HepG2 (cell line): Measurements from ENCODE around the gene WDR47. TPM values are rescaled to one million over a fixed set of nuclear protein-coding genes. Genes with fewer than 3 reads are reported as not detected.
A peak's percentile ranks its signal among the peaks of the same experiment; 100 is the strongest.

Experiments used
- ELF3 ChIP-seq: IDR thresholded peaks from 2 replicates; pipeline ENCODE4 v1.6.1; 2016; ENCODE audit warnings: missing genetic modification reagents, missing compliant biosample characterization
- FOXA3 ChIP-seq: IDR thresholded peaks from 2 replicates; pipeline ENCODE4 v1.6.1; 2016; ENCODE audit warnings: missing genetic modification reagents, missing compliant biosample characterization
- HNF4G ChIP-seq, 2 experiments: sonication (generic) in 1 of 2; formaldehyde crosslinking in 1 of 2; IDR thresholded peaks; 2 replicates each; pipeline versions ENCODE4 v1.4.0 to v1.6.1; 2011 to 2020; ENCODE audit warnings: borderline replicate concordance in 2 of 2, low read depth in 2 of 2, mild to moderate bottlenecking in 2 of 2, low read length in 1 of 2, missing genetic modification reagents in 1 of 2, moderate library complexity in 1 of 2
- KLF9 ChIP-seq: IDR thresholded peaks from 2 replicates; pipeline ENCODE4 v1.6.1; 2016; ENCODE audit warnings: low read depth
- LBX2 ChIP-seq: sonication (generic); formaldehyde crosslinking; IDR thresholded peaks from 2 replicates; pipeline ENCODE4 v1.5.0; 2020; ENCODE audit warnings: missing genetic modification reagents, mild to moderate bottlenecking, borderline replicate concordance
- MTA3 ChIP-seq: sonication (generic); formaldehyde crosslinking; IDR thresholded peaks from 2 replicates; pipeline ENCODE4 v1.4.0; 2020; ENCODE audit warnings: missing genetic modification reagents
- MYPOP ChIP-seq: sonication (generic); formaldehyde crosslinking; IDR thresholded peaks from 2 replicates; pipeline ENCODE4 v1.8.1; 2023; ENCODE audit warnings: mild to moderate bottlenecking, moderate library complexity, missing genetic modification reagents
- NCOR1 ChIP-seq: fragments of 200-600 bp; sonication (generic); IDR thresholded peaks from 2 replicates; pipeline ENCODE4 v1.7.0; 2017; ENCODE audit warnings: antibody characterized with exemption, low read length, borderline replicate concordance
- PHF21A ChIP-seq: sonication (generic); formaldehyde crosslinking; IDR thresholded peaks from 2 replicates; pipeline ENCODE4 v1.5.0; 2020; ENCODE audit warnings: mild to moderate bottlenecking, missing genetic modification reagents
- SMARCE1 ChIP-seq: fragments of 450-650 bp; IDR thresholded peaks from 2 replicates; pipeline ENCODE4 v1.6.1; 2017; ENCODE audit warnings: borderline replicate concordance
- SMC3 ChIP-seq: IDR thresholded peaks from 2 replicates; pipeline ENCODE4 v1.6.1; 2011; ENCODE audit warnings: low read length, improper control_type of control experiment
- SOX13 ChIP-seq, 3 experiments: fragments of 450-650 bp in 1 of 3; sonication (generic) in 1 of 3; formaldehyde crosslinking in 1 of 3; IDR thresholded peaks in 2 of 3; conservative IDR thresholded peaks in 1 of 3; 2 replicates each; pipeline versions ENCODE4 v1.5.0 to v1.6.1; 2016 to 2020; ENCODE audit warnings: antibody characterized with exemption in 1 of 3, mild to moderate bottlenecking in 1 of 3, missing compliant biosample characterization in 1 of 3, missing genetic modification reagents in 1 of 3, moderate library complexity in 1 of 3
- SOX5 ChIP-seq: IDR thresholded peaks from 2 replicates; pipeline ENCODE4 v1.6.1; 2016; ENCODE audit warnings: borderline replicate concordance
- STAT5B ChIP-seq: sonication (generic); formaldehyde crosslinking; IDR thresholded peaks from 2 replicates; pipeline ENCODE4 v1.4.0; 2020; ENCODE audit warnings: missing genetic modification reagents
- TBL1XR1 ChIP-seq: fragments of 150-350 bp; IDR thresholded peaks from 2 replicates; pipeline ENCODE4 v1.6.1; 2014; ENCODE audit warnings: borderline replicate concordance, low read length; ENCODE audit not compliant: partially characterized antibody
- XRCC5 ChIP-seq: fragments of 200-400 bp; formaldehyde crosslinking; optimal IDR thresholded peaks from 2 replicates; pipeline ENCODE3; 2017; ENCODE audit warnings: mild to moderate bottlenecking, low read length
- ZFP90 ChIP-seq: sonication (generic); formaldehyde crosslinking; IDR thresholded peaks from 2 replicates; pipeline ENCODE4 v1.8.0; 2022; ENCODE audit warnings: missing genetic modification reagents, mild to moderate bottlenecking, inconsistent platforms, borderline replicate concordance
- ZFY ChIP-seq: sonication (generic); formaldehyde crosslinking; IDR thresholded peaks from 2 replicates; pipeline ENCODE4 v1.4.0; 2020; ENCODE audit warnings: missing genetic modification reagents
- ZIK1 ChIP-seq: sonication (generic); formaldehyde crosslinking; IDR thresholded peaks from 2 replicates; pipeline ENCODE4 v1.5.0; 2020; ENCODE audit warnings: mild to moderate bottlenecking, low read depth, missing genetic modification reagents, borderline replicate concordance
- ZNF12 ChIP-seq: sonication (generic); formaldehyde crosslinking; IDR thresholded peaks from 2 replicates; pipeline ENCODE4 v1.5.0; 2020; ENCODE audit warnings: missing genetic modification reagents
- ZNF260 ChIP-seq: sonication (generic); formaldehyde crosslinking; IDR thresholded peaks from 2 replicates; pipeline ENCODE4 v1.4.0; 2020; ENCODE audit warnings: missing genetic modification reagents, low read depth, mild to moderate bottlenecking, borderline replicate concordance
- ZNF274 ChIP-seq: sonication (generic); formaldehyde crosslinking; IDR thresholded peaks from 2 replicates; pipeline ENCODE4 v1.5.1; 2020; ENCODE audit warnings: mild to moderate bottlenecking, missing genetic modification reagents
- ZNF317 ChIP-seq: sonication (generic); formaldehyde crosslinking; IDR thresholded peaks from 2 replicates; pipeline ENCODE4 v1.5.0; 2020; ENCODE audit warnings: mild to moderate bottlenecking, missing genetic modification reagents
- ZNF337 ChIP-seq: sonication (generic); formaldehyde crosslinking; IDR thresholded peaks from 2 replicates; pipeline ENCODE4 v1.5.1; 2020; ENCODE audit warnings: missing genetic modification reagents, low read depth, mild to moderate bottlenecking, borderline replicate concordance
- ZNF383 ChIP-seq: sonication (generic); formaldehyde crosslinking; IDR thresholded peaks from 2 replicates; pipeline ENCODE4 v1.4.0; 2020; ENCODE audit warnings: missing genetic modification reagents, mild to moderate bottlenecking, borderline replicate concordance
- ZNF563 ChIP-seq: sonication (generic); formaldehyde crosslinking; IDR thresholded peaks from 2 replicates; pipeline ENCODE4 v1.8.0; 2022; ENCODE audit warnings: mild to moderate bottlenecking, moderate library complexity, missing genetic modification reagents
- ZNF772 ChIP-seq: sonication (generic); formaldehyde crosslinking; IDR thresholded peaks from 2 replicates; pipeline ENCODE4 v1.5.0; 2020; ENCODE audit warnings: mild to moderate bottlenecking, missing genetic modification reagents
- ZNF790 ChIP-seq: sonication (generic); formaldehyde crosslinking; IDR thresholded peaks from 2 replicates; pipeline ENCODE4 v1.8.0; 2022; ENCODE audit warnings: missing genetic modification reagents, mild to moderate bottlenecking, borderline replicate concordance
- ZSCAN12 ChIP-seq: sonication (generic); formaldehyde crosslinking; IDR thresholded peaks from 2 replicates; pipeline ENCODE4 v1.9.0; 2021; ENCODE audit warnings: mild to moderate bottlenecking, missing genetic modification reagents
- ZSCAN30 ChIP-seq: sonication (generic); formaldehyde crosslinking; IDR thresholded peaks from 2 replicates; pipeline ENCODE4 v1.5.0; 2020; ENCODE audit warnings: mild to moderate bottlenecking, missing genetic modification reagents
- polyA plus RNA-seq, 8 experiments: library from polyadenylated mRNA; depleted of rRNA in 3 of 8; stranded (reverse) in 7 of 8; unstranded in 1 of 8; fragments of >200 nt; fragmentation: Illumina TruSeq in 4 of 8; extraction: Trizol in 4 of 8; gene quantifications; 2 replicates each; pipeline versions ENCODE4 v1.2.1 to v1.2.3, GENCODE V29; 2011 to 2016; ENCODE audit warnings: low read depth in 4 of 8, missing spikeins in 1 of 8, mixed read lengths in 1 of 8; ENCODE audit not compliant: insufficient read depth in 1 of 8
- total RNA-seq, 5 experiments: library from RNA; depleted of rRNA; stranded (reverse); fragments of >200 nt; fragmentation: Illumina TruSeq; extraction: Trizol; gene quantifications; 2 replicates each; pipeline ENCODE4 v1.2.3, GENCODE V29; 2016; ENCODE audit warnings: low read depth in 1 of 5

WDR47 gene
- total and polyA plus RNA-seq, 2 of the 13 experiments (the other 11 are each of a cell fraction or from before 2014, with no cell fraction given): 4.3 to 5.9 TPM

- TF ChIP-seq ZNF563 (CRISPR knock-in tag) (0 out of 2 replicates have a peak, but pooled peaks have one; percentile 38), MYPOP (CRISPR knock-in tag) (0 out of 2 replicates have a peak, but pooled peaks have one; percentile 34), KLF9 (CRISPR knock-in tag) (0 out of 2 replicates have a peak, but pooled peaks have one; percentile 52), LBX2 (peak; percentile 28; the same call in 1 of the 2 replicates), SOX5 (CRISPR knock-in tag) (0 out of 2 replicates have a peak, but pooled peaks have one; percentile 27), ZNF274 (no peak), SMC3 (no peak), ZNF12 (no peak), ZNF317 (CRISPR knock-in tag) (no peak), PHF21A (no peak), ZFP90 (CRISPR knock-in tag) (no peak), FOXA3 (CRISPR knock-in tag) (peak; percentile 26; the same call in 1 of the 2 replicates), NCOR1 (no peak), ELF3 (CRISPR knock-in tag) (no peak), XRCC5 (peak; percentile 46), ZNF772 (peak; percentile 58; the same call in 1 of the 2 replicates), SMARCE1 (no peak), TBL1XR1 (no peak), ZNF790 (CRISPR knock-in tag) (no peak), ZFY (CRISPR knock-in tag) (peak; percentile 78), ZNF337 (no peak), ZNF383 (CRISPR knock-in tag) (no peak), HNF4G (IDR thresholded peaks at IDR 0.05; ENCODE audit: borderline replicate concordance, low read depth, low read length) (no peak), HNF4G (CRISPR knock-in tag; IDR thresholded peaks at IDR 0.05; ENCODE audit: borderline replicate concordance, low read depth) (no peak), ZNF260 (no peak), MTA3 (no peak), ZSCAN12 (CRISPR knock-in tag) (no peak), SOX13 (IDR thresholded peaks at IDR 0.05) (no peak), SOX13 (CRISPR knock-in tag; conservative IDR thresholded peaks at IDR 0.05 in 1 of 2, IDR thresholded peaks at IDR 0.05 in 1 of 2) (no peak), ZSCAN30 (CRISPR knock-in tag) (no peak), STAT5B (CRISPR knock-in tag) (no peak), ZIK1 (CRISPR knock-in tag) (no peak)
These were observed at the start of gene WDR47 (continued) for GRCh38 chr1:109041621-109042468.
